H9 (cell line): ENCODE measurements around the gene TEAD1. TPM values are rescaled to one million over a fixed set of nuclear protein-coding genes. Genes with fewer than 3 reads are reported as not detected.

Experiments used
- DNase-seq: peaks from one replicate; pipeline ENCODE4 v3.0.0-alpha.2; 2017
- H2AFZ ChIP-seq: one replicate; pipeline ENCODE4 v1.6.1; 2013; ENCODE audit warnings: mild to moderate bottlenecking, low read length, control low read depth, moderate library complexity
- H2AK5ac ChIP-seq: 2 replicates; pipeline ENCODE4 v1.6.1; 2013; ENCODE audit warnings: low read length, control low read depth, mixed read lengths; ENCODE audit not compliant: insufficient read length
- H2BK120ac ChIP-seq: one replicate; pipeline ENCODE4 v1.6.1; 2013; ENCODE audit warnings: low read depth, mild to moderate bottlenecking, low read length, control low read depth, inconsistent platforms; ENCODE audit not compliant: poor library complexity, severe bottlenecking
- H2BK12ac ChIP-seq: 2 replicates; pipeline ENCODE4 v1.6.1; 2013; ENCODE audit warnings: low read length, control low read depth, mixed read lengths, low read depth; ENCODE audit not compliant: insufficient read length
- H2BK15ac ChIP-seq: 2 replicates; pipeline ENCODE4 v1.6.1; 2013; ENCODE audit warnings: low read depth, low read length, control low read depth
- H2BK20ac ChIP-seq: one replicate; pipeline ENCODE4 v1.6.1; 2013; ENCODE audit warnings: low read depth, mild to moderate bottlenecking, low read length, control low read depth, inconsistent platforms; ENCODE audit not compliant: poor library complexity, severe bottlenecking
- H2BK5ac ChIP-seq: 2 replicates; pipeline ENCODE4 v1.6.1; 2013; ENCODE audit warnings: low read length, control low read depth, mixed read lengths; ENCODE audit not compliant: insufficient read length
- H3K14ac ChIP-seq: 2 replicates; pipeline ENCODE4 v1.6.1; 2013; ENCODE audit warnings: low read length, control low read depth; ENCODE audit not compliant: insufficient read depth
- H3K18ac ChIP-seq: 2 replicates; pipeline ENCODE4 v1.6.1; 2013; ENCODE audit warnings: low read depth, mild to moderate bottlenecking, mixed read lengths, low read length, control low read depth; ENCODE audit not compliant: insufficient read length
- H3K23ac ChIP-seq: 2 replicates; pipeline ENCODE4 v1.6.1; 2013; ENCODE audit warnings: low read length, control low read depth, mixed read lengths, low read depth; ENCODE audit not compliant: insufficient read length
- H3K23me2 ChIP-seq: 2 replicates; pipeline ENCODE4 v1.6.1; 2013; ENCODE audit warnings: low read depth, mild to moderate bottlenecking, mixed read lengths, low read length, control low read depth; ENCODE audit not compliant: insufficient read length, poor library complexity, severe bottlenecking
- H3K27ac ChIP-seq: 2 replicates; pipeline ENCODE4 v1.5.1; 2013; ENCODE audit warnings: low read length, control low read depth, mixed read lengths, low read depth; ENCODE audit not compliant: insufficient read length
- H3K27me3 ChIP-seq: 2 replicates; pipeline ENCODE4 v1.6.1; 2013; ENCODE audit warnings: low read length, control low read depth, inconsistent platforms; ENCODE audit not compliant: insufficient read depth
- H3K4ac ChIP-seq: 2 replicates; pipeline ENCODE4 v1.6.1; 2013; ENCODE audit warnings: low read depth, mild to moderate bottlenecking, control low read depth, inconsistent platforms, low read length, moderate library complexity
- H3K4me1 ChIP-seq: 2 replicates; pipeline ENCODE4 v1.6.1; 2013; ENCODE audit warnings: low read length, control low read depth, inconsistent platforms; ENCODE audit not compliant: insufficient read depth
- H3K4me2 ChIP-seq: 2 replicates; pipeline ENCODE4 v1.6.1; 2013; ENCODE audit warnings: low read length, control low read depth, mixed read lengths; ENCODE audit not compliant: insufficient read length, insufficient read depth
- H3K56ac ChIP-seq: 2 replicates; pipeline ENCODE4 v1.6.1; 2013; ENCODE audit warnings: low read depth, mild to moderate bottlenecking, mixed read lengths, low read length, control low read depth; ENCODE audit not compliant: insufficient read length
- H3K79me1 ChIP-seq: 2 replicates; pipeline ENCODE4 v1.6.1; 2013; ENCODE audit warnings: low read depth, mild to moderate bottlenecking, moderate library complexity, low read length, control low read depth, inconsistent platforms; ENCODE audit not compliant: insufficient read depth, poor library complexity, severe bottlenecking
- H3K79me2 ChIP-seq: 2 replicates; pipeline ENCODE4 v1.6.1; 2013; ENCODE audit warnings: low read length, control low read depth, inconsistent platforms; ENCODE audit not compliant: insufficient read depth
- H3K9ac ChIP-seq: 2 replicates; pipeline ENCODE4 v1.6.1; 2013; ENCODE audit warnings: low read length, control low read depth, mixed read lengths; ENCODE audit not compliant: insufficient read length; ENCODE audit errors: extremely low read depth
- H3K9me3 ChIP-seq: one replicate; pipeline ENCODE4 v1.6.1; 2013; ENCODE audit warnings: low read depth, low read length, inconsistent platforms; ENCODE audit not compliant: control insufficient read depth
- H3T11ph ChIP-seq: one replicate; pipeline ENCODE4 v1.6.1; 2013; ENCODE audit warnings: mild to moderate bottlenecking, low read length, control low read depth, inconsistent platforms
- H4K20me1 ChIP-seq: one replicate; pipeline ENCODE4 v1.6.1; 2013; ENCODE audit not compliant: control insufficient read depth, insufficient read length, insufficient read depth
- H4K5ac ChIP-seq: 2 replicates; pipeline ENCODE4 v1.6.1; 2013; ENCODE audit warnings: low read depth, mild to moderate bottlenecking, mixed read lengths, low read length, control low read depth; ENCODE audit not compliant: insufficient read length
- H4K8ac ChIP-seq: replicated peaks from 2 replicates; pipeline ENCODE4 v1.6.1; 2013; ENCODE audit warnings: low read length, control low read depth, mixed read lengths, low read depth; ENCODE audit not compliant: insufficient read length
- H4K91ac ChIP-seq: 2 replicates; pipeline ENCODE4 v1.6.1; 2013; ENCODE audit warnings: low read depth, mild to moderate bottlenecking, moderate library complexity, mixed read lengths, low read length, control low read depth; ENCODE audit not compliant: insufficient read length
- H3K27ac Mint-ChIP-seq, 3 experiments: 2 replicates in 2 of 3; 3 replicates in 1 of 3; pipeline ENCODE4 v1.8.0; 2020 to 2021; ENCODE audit warnings: mixed read lengths in 3 of 3, mild to moderate bottlenecking in 1 of 3, moderate library complexity in 1 of 3
- H3K27me3 Mint-ChIP-seq: 2 replicates; pipeline ENCODE4 v1.8.0; 2021; ENCODE audit warnings: low read depth, mild to moderate bottlenecking, moderate library complexity, mixed read lengths
- H3K36me3 Mint-ChIP-seq, 3 experiments: 2 replicates in 2 of 3; 3 replicates in 1 of 3; pipeline ENCODE4 v1.8.0; 2020 to 2021; ENCODE audit warnings: low read depth in 3 of 3, mixed read lengths in 3 of 3; ENCODE audit not compliant: insufficient read depth in 1 of 3
- H3K4me1 Mint-ChIP-seq, 2 experiments: 2 replicates each; pipeline ENCODE4 v1.8.0; 2020; ENCODE audit warnings: mixed read lengths in 2 of 2
- H3K4me3 Mint-ChIP-seq, 2 experiments: 2 replicates in 1 of 2; 3 replicates in 1 of 2; pipeline ENCODE4 v1.8.0; 2020 to 2021; ENCODE audit warnings: mild to moderate bottlenecking in 2 of 2, mixed read lengths in 2 of 2, moderate library complexity in 1 of 2
- H3K9me3 Mint-ChIP-seq, 2 experiments: 2 replicates in 1 of 2; 3 replicates in 1 of 2; pipeline ENCODE4 v1.8.0; 2020; ENCODE audit warnings: mild to moderate bottlenecking in 2 of 2, mixed read lengths in 2 of 2, moderate library complexity in 1 of 2
- WGBS: extraction: QIAGEN DNeasy Blood & Tissue Kit; methylation state at CpG from one replicate; pipeline ENCODE4 v1.1.7; 2013; ENCODE audit warnings: missing lambda C conversion rate, low lambda C conversion rate, mixed read lengths; ENCODE audit not compliant: insufficient read length; ENCODE audit errors: extremely low coverage; 5-methylcytosine and 5-hydroxymethylcytosine counted together
- total RNA-seq: library from RNA; stranded (reverse); gene quantifications from 2 replicates; pipeline ENCODE4 v1.2.1, GENCODE V29; 2021
- TF ChIP-seq, protein P1 (sequence below): fragments of 200-600 bp; sonication (generic); conservative IDR thresholded peaks from 3 replicates; pipeline ENCODE4 v1.8.0; 2021; ENCODE audit warnings: antibody characterized with exemption, mild to moderate bottlenecking

The TEAD1 gene
- total RNA-seq, 1 experiment from 2014 or later = 75.1 TPM

DNA sequence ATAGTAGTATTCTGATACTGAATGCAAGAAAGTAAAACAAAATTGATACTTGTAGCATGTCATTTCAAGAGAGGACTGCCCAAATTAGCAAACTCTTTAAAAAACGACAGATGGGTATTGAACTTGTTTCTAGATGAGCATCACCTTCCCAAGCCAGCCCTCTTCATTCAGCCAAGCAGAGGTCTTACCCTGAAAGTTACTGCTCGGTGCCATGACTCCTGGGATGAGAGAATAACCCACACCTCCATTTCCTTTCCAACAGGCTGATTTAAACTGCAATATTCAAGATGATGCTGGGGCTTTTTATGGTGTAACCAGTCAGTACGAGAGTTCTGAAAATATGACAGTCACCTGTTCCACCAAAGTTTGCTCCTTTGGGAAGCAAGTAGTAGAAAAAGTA, 250.4 kb downstream of the TEAD1 start:
- Histone ChIP-seq H3K4me2 (no peak overlapping the region), H3K79me1 (no peaks in the 10 kb centered on the region), H3K9ac (no peak overlapping the region), H3K4ac (no peak overlapping the region), H2AK5ac (no peak overlapping the region), H3K4me1 (no peaks in the 10 kb centered on the region), H3K27me3 (no peaks in the 10 kb centered on the region), H3K79me2 (no peaks in the 10 kb centered on the region), H2BK12ac (no peak overlapping the region), H4K5ac (no peak overlapping the region), H4K8ac (no peak overlapping the region), H2BK120ac (no peak overlapping the region), H2BK20ac (no peak overlapping the region), H4K91ac (no peak overlapping the region), H3K23ac (no peak overlapping the region), H3K14ac (no peak overlapping the region), H2AFZ (no peak overlapping the region), H2BK15ac (no peak overlapping the region), H3T11ph (no peak overlapping the region), H2BK5ac (no peak overlapping the region), H3K56ac (no peak overlapping the region), H3K27ac (no peak overlapping the region), H3K18ac (no peak overlapping the region), H3K9me3 (no peaks in the 10 kb centered on the region), H4K20me1 (no peaks in the 10 kb centered on the region), H3K23me2 (no peaks in the 10 kb centered on the region)
- Mint-ChIP-seq H3K4me1 (peaks cover 6 to 9% of the 10 kb centered on the region in 2 experiments), H3K27ac (no peak overlapping the region), H3K4me3 (no peak overlapping the region), H3K27me3 (no peaks in the 10 kb centered on the region), H3K9me3 (no peaks in the 10 kb centered on the region), H3K36me3 (peaks cover 2 to 12% (median 6%) of the 10 kb centered on the region in 3 experiments; a peak in 6 of 7 replicates)
- no CpG with 5 or more reads among the region's 3 CpGs for WGBS
- TF ChIP-seq, protein P1, sequence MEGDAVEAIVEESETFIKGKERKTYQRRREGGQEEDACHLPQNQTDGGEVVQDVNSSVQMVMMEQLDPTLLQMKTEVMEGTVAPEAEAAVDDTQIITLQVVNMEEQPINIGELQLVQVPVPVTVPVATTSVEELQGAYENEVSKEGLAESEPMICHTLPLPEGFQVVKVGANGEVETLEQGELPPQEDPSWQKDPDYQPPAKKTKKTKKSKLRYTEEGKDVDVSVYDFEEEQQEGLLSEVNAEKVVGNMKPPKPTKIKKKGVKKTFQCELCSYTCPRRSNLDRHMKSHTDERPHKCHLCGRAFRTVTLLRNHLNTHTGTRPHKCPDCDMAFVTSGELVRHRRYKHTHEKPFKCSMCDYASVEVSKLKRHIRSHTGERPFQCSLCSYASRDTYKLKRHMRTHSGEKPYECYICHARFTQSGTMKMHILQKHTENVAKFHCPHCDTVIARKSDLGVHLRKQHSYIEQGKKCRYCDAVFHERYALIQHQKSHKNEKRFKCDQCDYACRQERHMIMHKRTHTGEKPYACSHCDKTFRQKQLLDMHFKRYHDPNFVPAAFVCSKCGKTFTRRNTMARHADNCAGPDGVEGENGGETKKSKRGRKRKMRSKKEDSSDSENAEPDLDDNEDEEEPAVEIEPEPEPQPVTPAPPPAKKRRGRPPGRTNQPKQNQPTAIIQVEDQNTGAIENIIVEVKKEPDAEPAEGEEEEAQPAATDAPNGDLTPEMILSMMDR = no peak
- no peak for DNase-seq
